HFFc6 (cell line): ENCODE measurements around the gene TOPAZ1. TPM values are rescaled to one million over a fixed set of nuclear protein-coding genes. Genes with fewer than 3 reads are reported as not detected.

Source experiments
- DNase-seq: peaks from one replicate; pipeline ENCODE4 v3.0.0-alpha.2; 2018
- H3K27ac Mint-ChIP-seq: 2 replicates; pipeline ENCODE4 v1.8.0; 2020; ENCODE audit warnings: mild to moderate bottlenecking, mixed read lengths
- H3K27me3 Mint-ChIP-seq: 2 replicates; pipeline ENCODE4 v1.8.0; 2021; ENCODE audit warnings: mild to moderate bottlenecking, moderate library complexity, mixed read lengths; ENCODE audit not compliant: insufficient read depth
- H3K36me3 Mint-ChIP-seq: 2 replicates; pipeline ENCODE4 v1.8.0; 2021; ENCODE audit warnings: low read depth, mixed read lengths
- H3K4me1 Mint-ChIP-seq: 2 replicates; pipeline ENCODE4 v1.8.0; 2020; ENCODE audit warnings: low read depth, mixed read lengths
- H3K4me3 Mint-ChIP-seq: 2 replicates; pipeline ENCODE4 v1.8.0; 2020; ENCODE audit warnings: mild to moderate bottlenecking, moderate library complexity, mixed read lengths
- H3K9me3 Mint-ChIP-seq: 2 replicates; pipeline ENCODE4 v1.8.0; 2020; ENCODE audit warnings: mild to moderate bottlenecking, mixed read lengths
- total RNA-seq, 6 experiments: library from RNA; stranded (reverse); fragmentation: NEBNext Ultra II Directional; extraction: Animal tissue kit (Norgen Biotek cat#: 25700); gene quantifications; 2 replicates in 1 of 6; 3 replicates in 5 of 6; pipeline ENCODE4 v1.2.3, GENCODE V29; 2021
- TF ChIP-seq, protein P1 (sequence below): fragments of 200-600 bp; sonication (generic); IDR thresholded peaks from 2 replicates; pipeline ENCODE4 v1.5.0; 2021; ENCODE audit warnings: antibody characterized with exemption, mild to moderate bottlenecking

Gene TOPAZ1
- total RNA-seq, 6 experiments from 2014 or later, result not detected

DNA sequence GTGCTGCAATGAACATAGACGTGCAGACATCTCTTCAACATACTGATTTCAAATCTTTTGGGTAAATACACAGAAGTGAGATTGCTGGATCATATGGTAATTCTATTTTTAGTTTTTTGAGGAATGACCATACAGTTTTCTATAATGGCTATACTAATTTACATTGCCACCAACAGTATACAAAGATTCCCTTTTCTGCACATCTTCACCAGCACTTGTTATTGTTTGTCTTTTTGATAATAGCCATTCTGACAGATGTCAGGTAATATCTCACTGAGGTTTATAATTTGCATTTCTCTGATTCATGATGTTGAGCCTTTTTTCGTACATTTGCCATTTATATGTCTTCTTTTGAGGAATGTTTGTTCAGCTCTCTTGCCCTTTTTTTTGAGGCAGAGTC lies 30.5 kb downstream of the TOPAZ1 start:
- Mint-ChIP-seq H3K27me3 (peaks cover 2% of the 10 kb centered on the region; the same call in 1 of the 2 replicates), H3K9me3 (no peaks in the 10 kb centered on the region)
- no peak for DNase-seq

DNA sequence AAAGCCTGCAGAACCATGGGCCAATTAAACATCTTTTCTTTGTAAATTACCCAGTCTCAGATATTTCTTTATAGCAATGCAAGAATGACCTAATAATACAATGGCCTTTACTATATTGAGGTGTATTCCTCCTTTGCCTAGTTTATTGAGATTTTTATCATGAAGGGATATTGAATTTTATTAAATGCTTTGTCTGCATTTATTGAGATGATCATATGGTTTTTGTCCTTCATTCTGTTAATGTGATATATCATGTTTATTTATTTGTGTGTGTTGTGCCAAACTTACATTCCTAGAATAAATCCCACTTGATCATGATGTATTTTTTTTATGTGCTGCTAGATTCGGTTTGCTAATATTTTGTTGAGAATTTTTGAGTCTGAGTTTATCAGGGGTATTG lies 36.2 kb downstream of the TOPAZ1 start:
- H3K4me3 Mint-ChIP-seq, result no peak overlapping the region
- peaks cover 10% of the 10 kb centered on the region for H3K27me3 Mint-ChIP-seq
- no peak for DNase-seq
- no peaks in the 10 kb centered on the region for H3K36me3 Mint-ChIP-seq
- H3K9me3 Mint-ChIP-seq, result no peaks in the 10 kb centered on the region
- H3K4me1 Mint-ChIP-seq, result no peaks in the 10 kb centered on the region
- TF ChIP-seq, protein P1, sequence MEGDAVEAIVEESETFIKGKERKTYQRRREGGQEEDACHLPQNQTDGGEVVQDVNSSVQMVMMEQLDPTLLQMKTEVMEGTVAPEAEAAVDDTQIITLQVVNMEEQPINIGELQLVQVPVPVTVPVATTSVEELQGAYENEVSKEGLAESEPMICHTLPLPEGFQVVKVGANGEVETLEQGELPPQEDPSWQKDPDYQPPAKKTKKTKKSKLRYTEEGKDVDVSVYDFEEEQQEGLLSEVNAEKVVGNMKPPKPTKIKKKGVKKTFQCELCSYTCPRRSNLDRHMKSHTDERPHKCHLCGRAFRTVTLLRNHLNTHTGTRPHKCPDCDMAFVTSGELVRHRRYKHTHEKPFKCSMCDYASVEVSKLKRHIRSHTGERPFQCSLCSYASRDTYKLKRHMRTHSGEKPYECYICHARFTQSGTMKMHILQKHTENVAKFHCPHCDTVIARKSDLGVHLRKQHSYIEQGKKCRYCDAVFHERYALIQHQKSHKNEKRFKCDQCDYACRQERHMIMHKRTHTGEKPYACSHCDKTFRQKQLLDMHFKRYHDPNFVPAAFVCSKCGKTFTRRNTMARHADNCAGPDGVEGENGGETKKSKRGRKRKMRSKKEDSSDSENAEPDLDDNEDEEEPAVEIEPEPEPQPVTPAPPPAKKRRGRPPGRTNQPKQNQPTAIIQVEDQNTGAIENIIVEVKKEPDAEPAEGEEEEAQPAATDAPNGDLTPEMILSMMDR, result no peak
- H3K27ac Mint-ChIP-seq, result no peak overlapping the region

More for the DNA sequence above, 30.5 kb downstream of the TOPAZ1 start:
- no peaks in the 10 kb centered on the region for H3K4me1 Mint-ChIP-seq
- no peaks in the 10 kb centered on the region for H3K36me3 Mint-ChIP-seq
- H3K27ac Mint-ChIP-seq, result no peak overlapping the region
- TF ChIP-seq, protein P1, result no peak
- no peak overlapping the region for H3K4me3 Mint-ChIP-seq

DNA sequence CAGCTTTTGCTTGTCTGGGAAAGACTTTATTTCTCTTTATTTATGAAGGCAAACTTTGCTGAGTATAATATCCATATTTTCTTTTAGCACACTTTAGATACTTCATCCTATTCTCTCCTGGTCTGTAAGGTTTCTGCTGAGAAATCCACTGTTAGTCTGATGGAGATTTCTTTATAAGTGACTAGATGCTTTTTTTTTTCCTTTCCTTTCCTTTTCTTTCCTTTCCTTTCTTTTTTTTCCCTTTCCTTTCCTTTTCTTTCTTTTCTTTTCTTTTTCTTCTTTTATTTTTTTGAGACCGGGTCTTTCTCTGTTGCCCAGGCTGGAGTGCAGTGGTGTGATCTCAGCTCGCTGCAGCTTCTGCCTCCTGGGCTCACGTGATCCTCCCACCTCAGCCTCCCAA lies 38.4 kb downstream of the TOPAZ1 start:
- TF ChIP-seq, protein P1, result no peak
- Mint-ChIP-seq H3K9me3 (no peaks in the 10 kb centered on the region), H3K4me1 (no peaks in the 10 kb centered on the region), H3K27me3 (peaks cover 10% of the 10 kb centered on the region), H3K27ac (no peak overlapping the region), H3K4me3 (no peak overlapping the region), H3K36me3 (no peaks in the 10 kb centered on the region)
- no peak for DNase-seq

DNA sequence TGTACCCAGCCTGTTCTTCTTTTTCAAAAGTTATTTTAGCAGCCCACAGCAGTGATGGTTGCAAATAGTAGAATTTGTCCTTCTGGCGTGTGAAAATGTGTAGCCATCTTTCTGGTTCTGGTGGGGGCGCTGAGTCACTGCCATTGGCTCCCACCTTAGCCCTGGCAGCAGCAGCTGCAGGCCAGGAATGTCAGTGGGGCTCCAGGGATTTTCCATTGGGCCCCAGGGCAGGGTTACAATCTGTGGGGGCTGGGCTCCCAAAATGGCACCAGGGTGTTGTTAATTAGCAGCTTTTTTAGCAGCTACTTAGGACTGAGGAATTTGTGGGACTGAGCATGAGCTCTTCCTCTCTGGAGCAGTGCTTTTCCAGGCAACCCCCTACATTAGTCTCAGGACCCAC lies 38.9 kb downstream of the TOPAZ1 start:
- Mint-ChIP-seq H3K27ac (no peak overlapping the region), H3K4me1 (no peaks in the 10 kb centered on the region), H3K9me3 (no peaks in the 10 kb centered on the region), H3K4me3 (no peak overlapping the region), H3K36me3 (no peaks in the 10 kb centered on the region), H3K27me3 (peaks cover 10% of the 10 kb centered on the region)
- DNase-seq, result no peak
- TF ChIP-seq, protein P1, result no peak

DNA sequence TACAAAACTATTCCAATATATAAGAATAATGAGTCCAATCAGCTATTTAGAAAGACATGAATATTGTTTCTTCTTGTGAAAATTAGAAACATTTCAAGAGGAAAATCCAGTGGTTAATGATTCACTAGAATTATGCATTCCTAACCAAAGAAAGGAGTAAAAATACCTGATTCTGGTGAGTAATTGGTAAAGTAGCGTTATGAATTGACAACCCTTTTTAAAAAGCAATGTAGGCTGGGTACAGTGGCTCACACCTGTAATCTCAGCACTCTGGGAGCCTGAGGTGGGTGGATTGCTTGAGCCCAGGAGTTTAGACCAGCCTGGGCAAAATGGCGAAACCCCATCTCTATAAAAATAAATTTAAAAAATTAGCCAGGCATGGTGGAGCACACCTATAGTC lies 43.3 kb downstream of the TOPAZ1 start:
- Mint-ChIP-seq H3K4me3 (no peak overlapping the region), H3K27me3 (peaks cover 13% of the 10 kb centered on the region), H3K9me3 (no peaks in the 10 kb centered on the region), H3K4me1 (no peaks in the 10 kb centered on the region), H3K36me3 (no peaks in the 10 kb centered on the region), H3K27ac (no peak overlapping the region)
- TF ChIP-seq, protein P1, result no peak
- DNase-seq, result no peak
